Measurements from ENCODE around the gene DYNC1I1. TPM values are rescaled to one million over a fixed set of nuclear protein-coding genes. Genes with fewer than 3 reads are reported as not detected.

The DYNC1I1 gene
- total RNA-seq, 2 experiments from 2014 or later = not detected

DNA sequence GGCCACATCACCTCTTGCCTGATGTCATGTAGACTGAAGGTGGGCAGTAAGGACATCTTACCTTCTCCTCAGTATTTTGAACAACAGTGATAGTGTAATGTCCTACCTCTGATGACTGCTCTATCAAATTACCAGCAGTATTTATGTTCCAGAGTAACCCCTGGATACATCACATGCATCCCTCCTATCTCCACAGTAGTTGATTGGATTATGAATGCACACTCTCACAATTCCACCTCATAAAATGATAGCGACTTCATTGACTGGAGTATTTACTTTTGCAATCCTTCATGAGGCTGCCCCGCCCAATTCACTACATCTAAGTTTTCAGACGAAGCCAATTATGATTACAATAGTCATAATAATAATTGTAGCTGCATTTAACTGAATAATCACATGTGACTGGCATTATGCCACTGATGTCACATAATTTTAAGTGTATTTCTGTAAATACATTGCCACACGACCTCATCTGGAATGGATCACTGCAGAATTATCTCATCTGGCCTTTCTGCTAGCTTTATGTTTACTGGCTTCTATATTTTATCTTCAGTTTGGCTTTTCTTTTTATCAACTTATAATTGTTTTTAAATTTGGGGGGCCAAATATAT lies 280.6 kb downstream of the DYNC1I1 start:
- no peak for ATAC-seq
- no peaks in the 10 kb centered on the region for H3K36me3 Mint-ChIP-seq (ENCODE audit: low read depth)

DNA sequence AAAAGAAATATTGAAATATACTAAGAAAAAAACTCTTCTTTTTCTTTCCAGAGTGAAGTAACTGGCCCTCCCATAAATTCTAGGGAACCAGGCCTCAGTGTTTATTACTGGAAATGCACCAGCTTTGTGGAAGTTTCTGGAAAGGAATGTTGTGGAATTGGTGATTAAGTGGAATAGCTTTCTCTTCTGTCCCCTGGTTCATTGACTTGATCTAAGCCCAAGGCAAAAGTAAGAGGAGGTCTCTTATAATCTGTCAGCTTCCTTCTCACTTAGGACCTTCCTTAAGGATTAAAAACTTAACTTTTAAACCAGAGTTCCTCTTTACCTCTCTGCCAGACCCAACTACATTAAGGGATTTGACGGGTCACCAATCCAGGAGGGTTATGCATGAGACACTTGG lies 283.4 kb downstream of the DYNC1I1 start:
- DNase-seq (no peak), ATAC-seq (no peak)
- H3K4me3 Mint-ChIP-seq = no peak overlapping the region
- POLR2A ChIA-PET = no interaction called here
- no peaks in the 10 kb centered on the region for H3K36me3 Mint-ChIP-seq (ENCODE audit: low read depth)
- H3K27ac Mint-ChIP-seq = no peak overlapping the region
- TF ChIP-seq, protein P1, sequence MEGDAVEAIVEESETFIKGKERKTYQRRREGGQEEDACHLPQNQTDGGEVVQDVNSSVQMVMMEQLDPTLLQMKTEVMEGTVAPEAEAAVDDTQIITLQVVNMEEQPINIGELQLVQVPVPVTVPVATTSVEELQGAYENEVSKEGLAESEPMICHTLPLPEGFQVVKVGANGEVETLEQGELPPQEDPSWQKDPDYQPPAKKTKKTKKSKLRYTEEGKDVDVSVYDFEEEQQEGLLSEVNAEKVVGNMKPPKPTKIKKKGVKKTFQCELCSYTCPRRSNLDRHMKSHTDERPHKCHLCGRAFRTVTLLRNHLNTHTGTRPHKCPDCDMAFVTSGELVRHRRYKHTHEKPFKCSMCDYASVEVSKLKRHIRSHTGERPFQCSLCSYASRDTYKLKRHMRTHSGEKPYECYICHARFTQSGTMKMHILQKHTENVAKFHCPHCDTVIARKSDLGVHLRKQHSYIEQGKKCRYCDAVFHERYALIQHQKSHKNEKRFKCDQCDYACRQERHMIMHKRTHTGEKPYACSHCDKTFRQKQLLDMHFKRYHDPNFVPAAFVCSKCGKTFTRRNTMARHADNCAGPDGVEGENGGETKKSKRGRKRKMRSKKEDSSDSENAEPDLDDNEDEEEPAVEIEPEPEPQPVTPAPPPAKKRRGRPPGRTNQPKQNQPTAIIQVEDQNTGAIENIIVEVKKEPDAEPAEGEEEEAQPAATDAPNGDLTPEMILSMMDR (IDR thresholded peaks at IDR 0.05) = no peak
- no peaks in the 10 kb centered on the region for H3K9me3 Mint-ChIP-seq
- intact Hi-C loops (cut with micrococcal nuclease) = no loop called here
- CTCF ChIA-PET = no interaction called here
- H3K27me3 Mint-ChIP-seq = peaks cover 16% of the 10 kb centered on the region
- no peaks in the 10 kb centered on the region for H3K4me1 Mint-ChIP-seq (ENCODE audit: low read depth)

More for the DNA sequence above, 280.6 kb downstream of the DYNC1I1 start:
- ChIA-PET CTCF (interaction anchor here (1.0 kb wide), 1 partner anchor 974 kb away, joined by 3 read pairs; no protein-coding TSS in a partner anchor), POLR2A (no interaction called here)
- DNase-seq = no peak
- intact Hi-C loops (cut with micrococcal nuclease) = no loop called here
- TF ChIP-seq, protein P1 (IDR thresholded peaks at IDR 0.05) = no peak
- Mint-ChIP-seq H3K4me3 (no peak overlapping the region), H3K9me3 (no peaks in the 10 kb centered on the region), H3K27ac (no peak overlapping the region), H3K4me1 (ENCODE audit: low read depth) (no peaks in the 10 kb centered on the region), H3K27me3 (peaks cover 8% of the 10 kb centered on the region)

DNA sequence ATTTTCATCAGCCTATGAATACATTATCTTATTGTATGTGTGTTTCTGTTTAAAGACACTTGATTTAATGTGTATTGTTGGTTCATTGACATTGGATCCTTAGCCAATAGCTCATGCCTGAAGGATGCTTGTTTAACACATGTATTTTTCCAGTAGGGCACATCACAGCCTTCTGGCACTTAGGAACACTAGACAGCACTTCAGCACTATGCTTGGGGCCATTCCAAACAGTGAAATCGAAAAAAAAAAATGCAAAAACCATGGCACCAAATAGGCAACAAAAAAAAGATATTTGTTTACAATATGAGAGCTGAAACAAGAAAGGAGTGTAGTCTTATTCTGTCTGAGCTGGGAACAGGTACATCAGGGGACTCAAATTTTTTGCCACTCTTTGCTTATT lies 286.7 kb downstream of the DYNC1I1 start:
- H3K27me3 Mint-ChIP-seq = peaks cover 21% of the 10 kb centered on the region
- POLR2A ChIA-PET = no interaction called here
- intact Hi-C loops (cut with micrococcal nuclease) = no loop called here

DNA sequence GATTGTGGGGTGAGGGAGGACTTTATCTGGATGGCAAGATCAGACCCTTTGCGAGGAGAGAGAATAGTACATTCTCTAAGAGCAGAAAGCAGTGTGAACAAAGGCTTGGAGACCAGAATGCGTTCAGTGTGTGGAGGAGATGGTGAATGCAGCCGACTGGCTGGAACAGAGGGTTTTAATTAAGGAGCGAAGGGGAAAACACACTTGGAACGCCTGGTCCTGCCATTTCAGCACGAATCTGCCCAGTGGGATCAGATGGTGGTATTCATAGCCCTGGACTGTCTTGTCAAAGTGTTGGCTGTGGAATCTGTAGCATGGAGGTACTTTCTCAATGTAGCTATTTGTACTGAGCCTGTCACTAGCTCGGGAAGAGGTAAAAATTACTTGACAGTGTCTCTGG lies 288.7 kb downstream of the DYNC1I1 start:
- ChIA-PET CTCF (no interaction called here), POLR2A (no interaction called here)
- Mint-ChIP-seq H3K27me3 (peaks cover 25% of the 10 kb centered on the region), H3K9me3 (no peaks in the 10 kb centered on the region), H3K36me3 (ENCODE audit: low read depth) (no peaks in the 10 kb centered on the region), H3K27ac (no peak overlapping the region), H3K4me1 (ENCODE audit: low read depth) (no peaks in the 10 kb centered on the region), H3K4me3 (no peak overlapping the region)
- ATAC-seq (no peak), DNase-seq (no peak)
- intact Hi-C loops (cut with micrococcal nuclease) = no loop called here
- TF ChIP-seq, protein P1 (IDR thresholded peaks at IDR 0.05) = no peak

More for the DNA sequence above, 286.7 kb downstream of the DYNC1I1 start:
- Mint-ChIP-seq H3K27ac (no peak overlapping the region), H3K4me3 (no peak overlapping the region), H3K36me3 (ENCODE audit: low read depth) (no peaks in the 10 kb centered on the region), H3K9me3 (no peaks in the 10 kb centered on the region), H3K4me1 (ENCODE audit: low read depth) (no peaks in the 10 kb centered on the region)
- ATAC-seq (no peak), DNase-seq (no peak)
- TF ChIP-seq, protein P1 (IDR thresholded peaks at IDR 0.05) = no peak
- CTCF ChIA-PET = no interaction called here

DNA sequence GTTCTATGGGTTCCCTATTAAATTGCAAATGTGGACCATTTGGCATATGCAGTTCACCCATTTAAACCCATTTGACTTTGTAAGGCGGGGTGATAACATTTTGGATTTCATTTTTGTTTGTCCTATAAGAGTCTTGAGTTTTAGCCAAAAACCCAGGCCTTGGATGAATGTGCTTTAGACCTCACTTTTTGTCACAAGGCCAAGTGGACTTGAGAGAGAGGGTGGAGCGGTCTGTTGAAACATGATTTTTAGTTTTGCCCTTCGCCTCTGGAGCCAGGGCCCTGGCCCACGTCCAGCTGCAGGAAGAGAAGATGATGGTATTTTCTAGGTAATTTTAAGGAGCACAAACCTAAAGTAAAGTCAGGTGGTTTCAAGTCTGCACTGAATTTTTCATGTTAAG lies 289.5 kb downstream of the DYNC1I1 start:
- ChIA-PET POLR2A (no interaction called here), CTCF (no interaction called here)
- no peak for DNase-seq
- Mint-ChIP-seq H3K9me3 (no peaks in the 10 kb centered on the region), H3K36me3 (ENCODE audit: low read depth) (no peaks in the 10 kb centered on the region), H3K27ac (no peak overlapping the region), H3K27me3 (peaks cover 27% of the 10 kb centered on the region), H3K4me1 (ENCODE audit: low read depth) (no peaks in the 10 kb centered on the region), H3K4me3 (no peak overlapping the region)
- TF ChIP-seq, protein P1 (IDR thresholded peaks at IDR 0.05) = no peak
- ATAC-seq = no peak
- intact Hi-C loops (cut with micrococcal nuclease) = no loop called here
